Panc1 (cell line): Measurements from ENCODE around the gene SPRR2A. TPM values are rescaled to one million over a fixed set of nuclear protein-coding genes. Genes with fewer than 3 reads are reported as not detected.

Source experiments
- ATAC-seq: fragments of 200-7000 bp; cut with Tn5 transposase; 2 replicates; pipeline ENCODE4 v1.9.1; 2020; ENCODE audit warnings: mild to moderate bottlenecking, moderate library complexity
- Bru-seq: library from RNA; stranded (reverse); fragments of 400-500 nt; gene quantifications from one replicate; lab custom pipeline; 2021; lab: Mats Ljungman, UMichigan
- BruChase-seq, 2 experiments: library from RNA; stranded (reverse); fragments of 400-500 nt; gene quantifications; one replicate each; lab custom pipeline; 2021; lab: Mats Ljungman, UMichigan
- BruUV-seq: library from RNA; stranded (reverse); fragments of 400-500 nt; replicated peaks from 2 replicates; lab custom pipeline; 2021; lab: Mats Ljungman, UMichigan
- CTCF ChIA-PET: fragments of 300-600 bp; sonication (Branson Sonifier 250); formaldehyde crosslinking; loops from one replicate; lab custom pipeline; 2022; ENCODE audit warnings: antibody characterized with exemption; lab: Charles Lee
- POLR2A ChIA-PET: fragments of 300-600 bp; sonication (Branson Sonifier 250); formaldehyde crosslinking; loops from one replicate; lab custom pipeline; 2022; ENCODE audit warnings: antibody characterized with exemption; lab: Charles Lee
- DNase-seq: peaks from one replicate; pipeline ENCODE4 v3.0.0-alpha.2; 2010; ENCODE audit warnings: low read depth, low spot score
- H3K27ac ChIP-seq: 2 replicates; pipeline ENCODE4 v1.5.1; 2011; ENCODE audit warnings: mild to moderate bottlenecking, low read length, inconsistent platforms
- H3K27me3 ChIP-seq: fragments of 200-500 bp; sonication (Bioruptor generic); 2 replicates; pipeline ENCODE4 v1.6.0; 2014; ENCODE audit warnings: low read length, inconsistent platforms; ENCODE audit not compliant: control insufficient read depth, insufficient read depth
- H3K36me3 ChIP-seq: fragments of 200-500 bp; sonication (Bioruptor generic); 2 replicates; pipeline ENCODE4 v1.5.1; 2014; ENCODE audit warnings: inconsistent platforms, mild to moderate bottlenecking, low read length, moderate library complexity; ENCODE audit not compliant: control insufficient read depth, insufficient read depth
- H3K4me1 ChIP-seq: 2 replicates; pipeline ENCODE4 v1.5.1; 2011; ENCODE audit warnings: inconsistent platforms, mild to moderate bottlenecking, low read length, moderate library complexity; ENCODE audit not compliant: control insufficient read depth, insufficient read depth
- H3K4me3 ChIP-seq, 2 experiments: 2 replicates each; pipeline ENCODE4 v1.5.1; 2011 to 2012; ENCODE audit warnings: low read depth in 2 of 2, low read length in 2 of 2, mild to moderate bottlenecking in 2 of 2, inconsistent platforms in 1 of 2, moderate library complexity in 1 of 2
- H3K9me3 ChIP-seq: fragments of 200-500 bp; sonication (Bioruptor generic); 2 replicates; pipeline ENCODE4 v1.5.1; 2014; ENCODE audit warnings: low read depth, mild to moderate bottlenecking, inconsistent platforms, low read length, moderate library complexity; ENCODE audit not compliant: control insufficient read depth, insufficient read depth
- POLR2AphosphoS5 ChIP-seq: IDR thresholded peaks from 2 replicates; pipeline ENCODE4 v1.6.1; 2012; ENCODE audit warnings: mild to moderate bottlenecking, low read depth, low read length, moderate library complexity
- SIN3A ChIP-seq: IDR thresholded peaks from 2 replicates; pipeline ENCODE4 v1.6.1; 2012; ENCODE audit warnings: low read depth, mild to moderate bottlenecking, low read length, moderate library complexity, borderline replicate concordance; ENCODE audit not compliant: insufficient read depth
- TCF7L2 ChIP-seq: IDR thresholded peaks from 2 replicates; pipeline ENCODE4 v1.6.1; 2011; ENCODE audit warnings: mild to moderate bottlenecking, low read depth, low read length, inconsistent platforms
- in situ Hi-C: cut with HindIII; loops from 2 replicates; pipeline ENCODE4 v1.10.0; 2016; ENCODE audit warnings: low sequenced_read_pairs, low pct_unique_long_range_greater_than_20kb
- intact Hi-C: fragments of 100-400 bp; cut with micrococcal nuclease; formaldehyde crosslinking; loops from one replicate; pipeline ENCODE4 v1.10.0; 2022; ENCODE audit not compliant: unreplicated experiment
- long read RNA-seq: library from polyadenylated mRNA; unstranded; transcript quantifications from one replicate; pipeline ENCODE4 v2.0.0, GENCODE V29; 2021; ENCODE audit not compliant: unreplicated experiment
- polyA plus RNA-seq: library from polyadenylated mRNA; unstranded; fragments of >200 nt; gene quantifications from one replicate; pipeline ENCODE4 v1.2.1, GENCODE V29; 2012; ENCODE audit warnings: missing spikeins; ENCODE audit not compliant: insufficient read length
- total RNA-seq: library from RNA; stranded (reverse); gene quantifications from one replicate; pipeline ENCODE4 v1.2.1, GENCODE V29; 2021; ENCODE audit not compliant: unreplicated experiment
- TF ChIP-seq, protein P1 (sequence below): fragments of 450-650 bp; IDR thresholded peaks from 2 replicates; pipeline ENCODE4 v1.5.1; 2017; ENCODE audit warnings: mild to moderate bottlenecking
- TF ChIP-seq, protein P2 (sequence below), 2 experiments: IDR thresholded peaks; 2 replicates each; pipeline ENCODE4 v1.6.1; 2011 to 2012; ENCODE audit warnings: low read depth in 2 of 2, control low read depth in 1 of 2, low read length in 1 of 2, mild to moderate bottlenecking in 1 of 2, moderate library complexity in 1 of 2; ENCODE audit not compliant: insufficient read depth in 1 of 2

The SPRR2A gene
- total RNA-seq: not detected
- polyA plus RNA-seq: not detected
- not detected for Bru-seq, nascent RNA
- not detected for BruChase-seq, experiment 1, labeled RNA remaining after a 2-hour chase
- BruChase-seq, experiment 2, labeled RNA remaining after a 6-hour chase: not detected
- long read RNA-seq: 0 reads

DNA sequence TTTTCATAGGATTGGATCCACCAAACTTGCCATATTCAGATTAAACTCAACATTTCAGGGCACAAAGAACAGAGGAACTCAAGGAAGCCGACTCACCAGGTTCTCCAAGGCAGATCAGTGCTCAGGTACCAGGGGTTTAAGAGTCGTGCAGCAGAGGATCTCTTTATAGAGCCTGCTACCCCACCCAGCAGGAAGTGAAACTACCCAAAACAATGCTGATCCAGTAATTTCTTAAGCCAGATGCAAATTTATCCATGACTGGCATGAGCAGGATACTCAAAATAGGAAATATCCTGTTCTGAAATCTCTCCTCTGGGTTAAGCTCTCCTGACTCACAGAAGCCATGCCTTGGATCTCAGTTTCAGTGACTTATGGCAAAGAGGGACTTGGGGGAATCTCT, at the start of gene SPRR2A:
TSS of gene SPRR2A (minus strand) at position 138 of the 400 bp plus-strand sequence. CDS start 777 bp downstream, outside the sequence.
- POLR2A ChIA-PET: no interaction called here
- H3K4me1 ChIP-seq: no peaks in the 10 kb centered on the region
- in situ Hi-C loops: no loop called here
- no peak for DNase-seq
- TF ChIP-seq, protein P1, sequence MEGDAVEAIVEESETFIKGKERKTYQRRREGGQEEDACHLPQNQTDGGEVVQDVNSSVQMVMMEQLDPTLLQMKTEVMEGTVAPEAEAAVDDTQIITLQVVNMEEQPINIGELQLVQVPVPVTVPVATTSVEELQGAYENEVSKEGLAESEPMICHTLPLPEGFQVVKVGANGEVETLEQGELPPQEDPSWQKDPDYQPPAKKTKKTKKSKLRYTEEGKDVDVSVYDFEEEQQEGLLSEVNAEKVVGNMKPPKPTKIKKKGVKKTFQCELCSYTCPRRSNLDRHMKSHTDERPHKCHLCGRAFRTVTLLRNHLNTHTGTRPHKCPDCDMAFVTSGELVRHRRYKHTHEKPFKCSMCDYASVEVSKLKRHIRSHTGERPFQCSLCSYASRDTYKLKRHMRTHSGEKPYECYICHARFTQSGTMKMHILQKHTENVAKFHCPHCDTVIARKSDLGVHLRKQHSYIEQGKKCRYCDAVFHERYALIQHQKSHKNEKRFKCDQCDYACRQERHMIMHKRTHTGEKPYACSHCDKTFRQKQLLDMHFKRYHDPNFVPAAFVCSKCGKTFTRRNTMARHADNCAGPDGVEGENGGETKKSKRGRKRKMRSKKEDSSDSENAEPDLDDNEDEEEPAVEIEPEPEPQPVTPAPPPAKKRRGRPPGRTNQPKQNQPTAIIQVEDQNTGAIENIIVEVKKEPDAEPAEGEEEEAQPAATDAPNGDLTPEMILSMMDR: no peak
- TF ChIP-seq POLR2AphosphoS5 (no peak), TCF7L2 (no peak), SIN3A (no peak)
- TF ChIP-seq, protein P2, sequence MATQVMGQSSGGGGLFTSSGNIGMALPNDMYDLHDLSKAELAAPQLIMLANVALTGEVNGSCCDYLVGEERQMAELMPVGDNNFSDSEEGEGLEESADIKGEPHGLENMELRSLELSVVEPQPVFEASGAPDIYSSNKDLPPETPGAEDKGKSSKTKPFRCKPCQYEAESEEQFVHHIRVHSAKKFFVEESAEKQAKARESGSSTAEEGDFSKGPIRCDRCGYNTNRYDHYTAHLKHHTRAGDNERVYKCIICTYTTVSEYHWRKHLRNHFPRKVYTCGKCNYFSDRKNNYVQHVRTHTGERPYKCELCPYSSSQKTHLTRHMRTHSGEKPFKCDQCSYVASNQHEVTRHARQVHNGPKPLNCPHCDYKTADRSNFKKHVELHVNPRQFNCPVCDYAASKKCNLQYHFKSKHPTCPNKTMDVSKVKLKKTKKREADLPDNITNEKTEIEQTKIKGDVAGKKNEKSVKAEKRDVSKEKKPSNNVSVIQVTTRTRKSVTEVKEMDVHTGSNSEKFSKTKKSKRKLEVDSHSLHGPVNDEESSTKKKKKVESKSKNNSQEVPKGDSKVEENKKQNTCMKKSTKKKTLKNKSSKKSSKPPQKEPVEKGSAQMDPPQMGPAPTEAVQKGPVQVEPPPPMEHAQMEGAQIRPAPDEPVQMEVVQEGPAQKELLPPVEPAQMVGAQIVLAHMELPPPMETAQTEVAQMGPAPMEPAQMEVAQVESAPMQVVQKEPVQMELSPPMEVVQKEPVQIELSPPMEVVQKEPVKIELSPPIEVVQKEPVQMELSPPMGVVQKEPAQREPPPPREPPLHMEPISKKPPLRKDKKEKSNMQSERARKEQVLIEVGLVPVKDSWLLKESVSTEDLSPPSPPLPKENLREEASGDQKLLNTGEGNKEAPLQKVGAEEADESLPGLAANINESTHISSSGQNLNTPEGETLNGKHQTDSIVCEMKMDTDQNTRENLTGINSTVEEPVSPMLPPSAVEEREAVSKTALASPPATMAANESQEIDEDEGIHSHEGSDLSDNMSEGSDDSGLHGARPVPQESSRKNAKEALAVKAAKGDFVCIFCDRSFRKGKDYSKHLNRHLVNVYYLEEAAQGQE (IDR thresholded peaks at IDR 0.05; ENCODE audit: insufficient read depth in 1 of 2, low read depth in 2 of 2, low read length in 1 of 2): no peak
- BruUV-seq: no TSS peak
- H3K27me3 ChIP-seq: peaks cover 5% of the 10 kb centered on the region; the same call in 1 of the 2 replicates
- CTCF ChIA-PET: interaction anchor here (0.8 kb wide), 1 partner anchor 135 kb away, joined by 3 read pairs; no protein-coding TSS in a partner anchor
- intact Hi-C loops: no loop called here
- no peaks in the 10 kb centered on the region for H3K36me3 ChIP-seq
- no peak within 1 kb of the TSS for H3K4me3 ChIP-seq
- no peaks in the 10 kb centered on the region for H3K9me3 ChIP-seq
- no peak within 1 kb of the TSS for H3K27ac ChIP-seq
- no peak for ATAC-seq

DNA sequence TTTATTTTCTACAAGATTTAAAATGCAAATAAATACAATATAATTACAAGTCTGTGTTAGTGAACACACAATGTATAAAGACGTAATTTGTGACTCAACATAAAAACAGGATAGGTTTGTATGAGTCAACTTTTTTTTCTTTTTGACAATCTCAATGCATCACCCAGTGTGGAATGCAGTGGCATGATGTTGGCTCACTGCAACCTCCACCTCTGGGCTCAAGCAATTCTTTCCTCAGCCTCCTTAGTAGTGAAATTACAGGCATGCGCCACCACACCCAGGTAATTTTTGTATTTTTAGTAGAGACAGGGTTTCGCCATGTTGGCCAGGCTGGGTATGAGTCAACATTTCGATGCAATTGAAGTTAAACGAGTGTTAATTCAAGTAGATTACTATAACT, 42.9 kb upstream of the SPRR2A start:
- ChIA-PET POLR2A (no interaction called here), CTCF (no interaction called here)
- Histone ChIP-seq H3K9me3 (no peaks in the 10 kb centered on the region), H3K4me3 (no peak overlapping the region), H3K36me3 (no peaks in the 10 kb centered on the region), H3K27ac (no peak overlapping the region), H3K4me1 (no peaks in the 10 kb centered on the region), H3K27me3 (peaks cover 6% of the 10 kb centered on the region; the same call in 1 of the 2 replicates)
- intact Hi-C loops (no loop called here), in situ Hi-C loops (no loop called here)
- TF ChIP-seq TCF7L2 (no peak), POLR2AphosphoS5 (no peak), SIN3A (no peak)
- TF ChIP-seq, protein P2 (IDR thresholded peaks at IDR 0.05; ENCODE audit: insufficient read depth in 1 of 2, low read depth in 2 of 2, low read length in 1 of 2): no peak
- TF ChIP-seq, protein P1: no peak
- DNase-seq (peak; percentile 30), ATAC-seq (no peak)
- BruUV-seq: no TSS peak
